Type B pancreatic cell (in vitro differentiated cells): ENCODE measurements around the gene TGM4. TPM values are rescaled to one million over a fixed set of nuclear protein-coding genes. Genes with fewer than 3 reads are reported as not detected.
A peak's percentile ranks its signal among the peaks of the same experiment; 100 is the strongest.

ENCODE experiments used
- DNase-seq: peaks from one replicate; pipeline ENCODE4 v3.0.0; 2021; ENCODE audit warnings: mixed read lengths; ENCODE audit not compliant: unreplicated experiment; ENCODE audit errors: extremely low spot score
- H3K27ac Mint-ChIP-seq: 2 replicates; pipeline ENCODE4 v1.8.0; 2021; ENCODE audit warnings: mild to moderate bottlenecking, mixed read lengths
- H3K27me3 Mint-ChIP-seq: 2 replicates; pipeline ENCODE4 v1.8.0; 2021; ENCODE audit warnings: mixed read lengths
- H3K36me3 Mint-ChIP-seq: 2 replicates; pipeline ENCODE4 v1.8.0; 2021; ENCODE audit warnings: mixed read lengths
- H3K4me1 Mint-ChIP-seq: one replicate; pipeline ENCODE4 v1.8.0; 2021; ENCODE audit warnings: mixed read lengths; ENCODE audit not compliant: unreplicated experiment
- H3K4me3 Mint-ChIP-seq: 2 replicates; pipeline ENCODE4 v1.8.0; 2021; ENCODE audit warnings: mild to moderate bottlenecking, mixed read lengths
- H3K9me3 Mint-ChIP-seq: 2 replicates; pipeline ENCODE4 v1.8.0; 2021; ENCODE audit warnings: mixed read lengths
- CTCF ChIP-seq: fragments of 200-600 bp; sonication (generic); conservative IDR thresholded peaks from 2 replicates; pipeline ENCODE4 v1.5.0; 2021; ENCODE audit warnings: antibody characterized with exemption, mild to moderate bottlenecking
- total RNA-seq: library from RNA; stranded (reverse); gene quantifications from 2 replicates; pipeline ENCODE4 v1.2.1, GENCODE V29; 2021; ENCODE audit warnings: low replicate concordance

Gene TGM4
- total RNA-seq, 1 donor from 2014 or later, result not detected

- TF ChIP-seq CTCF, result no peak
- peaks cover 5% of the 10 kb centered on the region for H3K4me1 Mint-ChIP-seq
- H3K9me3 Mint-ChIP-seq, result peaks cover 6% of the 10 kb centered on the region
- H3K27ac Mint-ChIP-seq, result no peak overlapping the region
- no peak overlapping the region for H3K4me3 Mint-ChIP-seq
- H3K36me3 Mint-ChIP-seq, result no peaks in the 10 kb centered on the region
- no peak for DNase-seq
- peaks cover 10% of the 10 kb centered on the region for H3K27me3 Mint-ChIP-seq
Measured at GRCh38 chr3:44906997-44907396, 32.6 kb downstream of the TGM4 start.

GRCh38 chr3:44907612-44908011 lies 33.2 kb downstream of the TGM4 start:
- Mint-ChIP-seq H3K27ac (no peak overlapping the region), H3K4me1 (peaks cover 3% of the 10 kb centered on the region), H3K9me3 (peaks cover 6% of the 10 kb centered on the region), H3K27me3 (peaks cover 10% of the 10 kb centered on the region), H3K36me3 (no peaks in the 10 kb centered on the region), H3K4me3 (no peak overlapping the region)
- TF ChIP-seq CTCF, result no peak
- no peak for DNase-seq

- Mint-ChIP-seq H3K27me3 (peaks cover 10% of the 10 kb centered on the region), H3K27ac (no peak overlapping the region), H3K9me3 (peaks cover 6% of the 10 kb centered on the region), H3K36me3 (no peaks in the 10 kb centered on the region), H3K4me3 (no peak overlapping the region), H3K4me1 (peaks cover 5% of the 10 kb centered on the region)
- no peak for DNase-seq
- no peak for TF ChIP-seq CTCF
Measured at GRCh38 chr3:44909063-44909462, 34.7 kb downstream of the TGM4 start.

- peaks cover 8% of the 10 kb centered on the region for H3K4me1 Mint-ChIP-seq
- no peak for TF ChIP-seq CTCF
- peaks cover 6% of the 10 kb centered on the region for H3K9me3 Mint-ChIP-seq
- no peak for DNase-seq
- H3K27me3 Mint-ChIP-seq, result peaks cover 10% of the 10 kb centered on the region
- H3K27ac Mint-ChIP-seq, result no peak overlapping the region
- H3K36me3 Mint-ChIP-seq, result no peaks in the 10 kb centered on the region
- H3K4me3 Mint-ChIP-seq, result no peak overlapping the region
Measured at GRCh38 chr3:44910693-44911092, 36.3 kb downstream of the TGM4 start.

- DNase-seq, result no peak
- Mint-ChIP-seq H3K27me3 (peaks cover 4% of the 10 kb centered on the region), H3K4me1 (peaks cover 8% of the 10 kb centered on the region), H3K9me3 (peaks cover 6% of the 10 kb centered on the region), H3K4me3 (no peak overlapping the region), H3K27ac (no peak overlapping the region), H3K36me3 (peaks cover 4% of the 10 kb centered on the region)
- TF ChIP-seq CTCF, result peak; percentile 85
Measured at GRCh38 chr3:44913868-44914468, 39.6 kb downstream of the TGM4 start.

- peaks cover 6% of the 10 kb centered on the region for H3K9me3 Mint-ChIP-seq
- peaks cover 8% of the 10 kb centered on the region for H3K4me1 Mint-ChIP-seq
- peak; percentile 46 for TF ChIP-seq CTCF
- no peaks in the 10 kb centered on the region for H3K27me3 Mint-ChIP-seq
- no peak overlapping the region for H3K4me3 Mint-ChIP-seq
- DNase-seq, result no peak
- no peak overlapping the region for H3K27ac Mint-ChIP-seq
- peaks cover 4% of the 10 kb centered on the region for H3K36me3 Mint-ChIP-seq
Measured at GRCh38 chr3:44914936-44915335, 40.5 kb downstream of the TGM4 start.
